PC-3 (cell line): ENCODE data around the gene RAB1A. TPM values are rescaled to one million over a fixed set of nuclear protein-coding genes. Genes with fewer than 3 reads are reported as not detected.
"Not testable (repeated sequence)": the region's sequence is repeated elsewhere in the genome, so short reads cannot be mapped to it uniquely, and the experiment has no call there.

Experiments used
- ATAC-seq: fragments of 200-7000 bp; cut with Tn5 transposase; 2 replicates; pipeline ENCODE4 v1.9.1; 2020; ENCODE audit warnings: mild to moderate bottlenecking, moderate library complexity
- BruUV-seq: library from RNA; stranded (reverse); fragments of 400-500 nt; replicated peaks from 2 replicates; lab custom pipeline; 2021; lab: Mats Ljungman, UMichigan
- CTCF ChIA-PET: fragments of 300-600 bp; sonication (Branson Sonifier 250); formaldehyde crosslinking; loops from one replicate; lab custom pipeline; 2022; ENCODE audit warnings: antibody characterized with exemption; lab: Charles Lee
- POLR2A ChIA-PET: fragments of 300-600 bp; sonication (Branson Sonifier 250); formaldehyde crosslinking; loops from one replicate; lab custom pipeline; 2022; ENCODE audit warnings: antibody characterized with exemption; ENCODE audit not compliant: unreplicated experiment; lab: Charles Lee
- DNase-seq: peaks from one replicate; pipeline ENCODE4 v3.0.0-alpha.2; 2015
- H2AFZ ChIP-seq: fragments of 300-600 bp; sonication (generic); 2 replicates; pipeline ENCODE4 v1.6.0; 2016; ENCODE audit warnings: antibody characterized with exemption, low read length
- H3F3A ChIP-seq: fragments of 300-600 bp; sonication (generic); one replicate; pipeline ENCODE4 v1.6.0; 2017; ENCODE audit warnings: antibody characterized with exemption, low read length, control low read depth, mild to moderate bottlenecking; ENCODE audit not compliant: unreplicated experiment
- H3K27ac ChIP-seq: fragments of 300-600 bp; sonication (generic); 2 replicates; pipeline ENCODE4 v1.5.1; 2016; ENCODE audit warnings: mild to moderate bottlenecking, low read length
- H3K27me3 ChIP-seq: fragments of 300-600 bp; sonication (generic); 2 replicates; pipeline ENCODE4 v1.6.1; 2016; ENCODE audit warnings: low read length, mixed read lengths
- H3K36me3 ChIP-seq: fragments of 300-600 bp; sonication (generic); 2 replicates; pipeline ENCODE4 v1.6.1; 2016; ENCODE audit warnings: low read depth, mixed run types, low read length, mixed read lengths
- H3K4me1 ChIP-seq: fragments of 300-600 bp; sonication (generic); 2 replicates; pipeline ENCODE4 v1.5.1; 2016; ENCODE audit warnings: low read length; ENCODE audit not compliant: insufficient read depth
- H3K4me2 ChIP-seq: fragments of 300-600 bp; sonication (generic); 2 replicates; pipeline ENCODE4 v1.6.0; 2016; ENCODE audit warnings: low read length
- H3K4me3 ChIP-seq: fragments of 300-600 bp; sonication (generic); 2 replicates; pipeline ENCODE4 v1.5.1; 2016; ENCODE audit warnings: mild to moderate bottlenecking, low read length, mixed read lengths
- H3K79me2 ChIP-seq: fragments of 300-600 bp; sonication (generic); 2 replicates; pipeline ENCODE4 v1.6.1; 2017; ENCODE audit warnings: low read length, mixed read lengths
- H3K9ac ChIP-seq: fragments of 300-600 bp; sonication (generic); 2 replicates; pipeline ENCODE4 v1.6.0; 2016; ENCODE audit warnings: mild to moderate bottlenecking, low read length
- H3K9me2 ChIP-seq: fragments of 300-600 bp; sonication (generic); replicated peaks from 2 replicates; pipeline ENCODE4 v1.6.1; 2016; ENCODE audit warnings: mixed run types, low read length, mixed read lengths
- H3K9me3 ChIP-seq: fragments of 300-600 bp; sonication (generic); 2 replicates; pipeline ENCODE4 v1.6.1; 2016; ENCODE audit warnings: low read length, mixed read lengths
- H4K20me1 ChIP-seq: fragments of 300-600 bp; sonication (generic); 2 replicates; pipeline ENCODE4 v1.6.1; 2016; ENCODE audit warnings: low read length, mixed read lengths
- EZH2 ChIP-seq: fragments of 300-600 bp; sonication (generic); IDR thresholded peaks from one replicate; pipeline ENCODE4 v1.6.1; 2017; ENCODE audit warnings: antibody characterized with exemption, mild to moderate bottlenecking, low read length; ENCODE audit not compliant: unreplicated experiment
- EZH2phosphoT487 ChIP-seq: fragments of 300-600 bp; sonication (generic); IDR thresholded peaks from 2 replicates; pipeline ENCODE4 v1.6.1; 2018; ENCODE audit warnings: mild to moderate bottlenecking, antibody characterized with exemption, low read length, borderline replicate concordance
- intact Hi-C: fragments of 100-400 bp; cut with micrococcal nuclease; formaldehyde crosslinking; loops from 2 replicates; pipeline ENCODE4 v1.9.0; 2023
- total RNA-seq: library from RNA; depleted of rRNA; stranded (reverse); fragments of >200 nt; gene quantifications from 2 replicates; pipeline ENCODE4 v1.2.3, GENCODE V29; 2014
- TF ChIP-seq, protein P1 (sequence below): fragments of 300-600 bp; sonication (generic); conservative IDR thresholded peaks from 2 replicates; pipeline ENCODE4 v1.5.1; 2017; ENCODE audit warnings: antibody characterized with exemption, low read depth, mild to moderate bottlenecking, low read length

RAB1A gene
- total RNA-seq, 1 experiment from 2014 or later, result 96.9 TPM

- POLR2A ChIA-PET, result interaction anchor here (0.6 to 0.7 kb wide), 2 partner anchors 37 to 41 kb away, joined by 3 read pairs; no protein-coding TSS in a partner anchor
- H3K4me2 ChIP-seq, result no peak overlapping the region
- H3K27ac ChIP-seq, result no peak overlapping the region
- no peaks in the 10 kb centered on the region for H3K27me3 ChIP-seq
- H3K9ac ChIP-seq, result no peak overlapping the region
- no peak for DNase-seq
- no peak overlapping the region for H3K4me3 ChIP-seq
- peaks cover 2% of the 10 kb centered on the region for H4K20me1 ChIP-seq
- H3K9me3 ChIP-seq, result no peaks in the 10 kb centered on the region
- BruUV-seq, result no TSS peak
- H3K9me2 ChIP-seq, result no peaks in the 10 kb centered on the region
- CTCF ChIA-PET, result interaction anchor here (0.9 kb wide), 1 partner anchor 8 kb away, joined by 3 read pairs; no protein-coding TSS in a partner anchor
- no peak overlapping the region for H2AFZ ChIP-seq
- no peaks in the 10 kb centered on the region for H3F3A ChIP-seq
- no peaks in the 10 kb centered on the region for H3K36me3 ChIP-seq
- H3K4me1 ChIP-seq, result peaks cover 4% of the 10 kb centered on the region; the same call in 1 of the 2 replicates
- TF ChIP-seq, protein P1, sequence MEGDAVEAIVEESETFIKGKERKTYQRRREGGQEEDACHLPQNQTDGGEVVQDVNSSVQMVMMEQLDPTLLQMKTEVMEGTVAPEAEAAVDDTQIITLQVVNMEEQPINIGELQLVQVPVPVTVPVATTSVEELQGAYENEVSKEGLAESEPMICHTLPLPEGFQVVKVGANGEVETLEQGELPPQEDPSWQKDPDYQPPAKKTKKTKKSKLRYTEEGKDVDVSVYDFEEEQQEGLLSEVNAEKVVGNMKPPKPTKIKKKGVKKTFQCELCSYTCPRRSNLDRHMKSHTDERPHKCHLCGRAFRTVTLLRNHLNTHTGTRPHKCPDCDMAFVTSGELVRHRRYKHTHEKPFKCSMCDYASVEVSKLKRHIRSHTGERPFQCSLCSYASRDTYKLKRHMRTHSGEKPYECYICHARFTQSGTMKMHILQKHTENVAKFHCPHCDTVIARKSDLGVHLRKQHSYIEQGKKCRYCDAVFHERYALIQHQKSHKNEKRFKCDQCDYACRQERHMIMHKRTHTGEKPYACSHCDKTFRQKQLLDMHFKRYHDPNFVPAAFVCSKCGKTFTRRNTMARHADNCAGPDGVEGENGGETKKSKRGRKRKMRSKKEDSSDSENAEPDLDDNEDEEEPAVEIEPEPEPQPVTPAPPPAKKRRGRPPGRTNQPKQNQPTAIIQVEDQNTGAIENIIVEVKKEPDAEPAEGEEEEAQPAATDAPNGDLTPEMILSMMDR, result no peak
- no peak for ATAC-seq
- intact Hi-C loops, result no loop called here
- H3K79me2 ChIP-seq, result peaks cover 8% of the 10 kb centered on the region
Observed at GRCh38 chr2:65134158-65134557, 4.3 kb upstream of the RAB1A start.

DNA sequence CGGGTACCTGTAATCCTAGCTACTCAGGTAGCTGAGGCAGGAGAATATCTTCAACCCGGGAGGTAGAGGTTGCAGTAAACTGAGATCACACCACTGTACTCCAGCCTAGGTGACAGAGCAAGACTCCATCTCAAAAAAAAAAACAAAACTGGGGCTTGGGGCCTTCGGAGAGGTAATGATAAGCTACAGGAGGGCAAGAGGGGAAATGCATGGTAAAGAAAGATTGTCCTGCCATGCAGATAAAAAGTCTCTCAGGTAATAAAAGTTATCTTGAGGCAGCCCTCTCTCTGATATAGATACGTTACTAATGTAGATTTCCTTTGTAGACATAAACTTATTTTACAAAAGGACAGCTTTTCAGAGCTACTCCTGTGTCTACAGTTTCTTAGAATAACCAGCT lies 3.7 kb upstream of the RAB1A start:
- ChIA-PET POLR2A (interaction anchor here (0.6 kb wide), 1 partner anchor 37 kb away, joined by 3 read pairs; no protein-coding TSS in a partner anchor), CTCF (interaction anchor here (0.6 to 0.9 kb wide), 2 partner anchors 9 to 35 kb away, joined by 3 read pairs; no protein-coding TSS in a partner anchor)
- Histone ChIP-seq H3K4me3 (no peak overlapping the region), H3K4me2 (no peak overlapping the region), H3K36me3 (no peaks in the 10 kb centered on the region), H3K79me2 (peaks cover 13% of the 10 kb centered on the region), H2AFZ (no peak overlapping the region), H3K9me3 (no peaks in the 10 kb centered on the region), H3K9me2 (no peaks in the 10 kb centered on the region), H3K4me1 (peaks cover 4% of the 10 kb centered on the region; the same call in 1 of the 2 replicates), H3F3A (no peaks in the 10 kb centered on the region), H3K27me3 (no peaks in the 10 kb centered on the region), H3K27ac (no peak overlapping the region), H3K9ac (no peak overlapping the region), H4K20me1 (peaks cover 7% of the 10 kb centered on the region)
- no TSS peak for BruUV-seq
- no peak for TF ChIP-seq EZH2phosphoT487
- TF ChIP-seq, protein P1, result no peak
- no peak for TF ChIP-seq EZH2
- no peak for ATAC-seq
- intact Hi-C loops, result no loop called here
- DNase-seq, result no peak

- H2AFZ ChIP-seq, H3K36me3 ChIP-seq, BruUV-seq, POLR2A ChIA-PET, H3K9ac ChIP-seq, H3K27ac ChIP-seq, H3F3A ChIP-seq, H3K9me2 ChIP-seq, ATAC-seq, H3K4me3 ChIP-seq, H3K9me3 ChIP-seq, intact Hi-C loops, DNase-seq, H3K4me2 ChIP-seq, H3K27me3 ChIP-seq: not testable (repeated sequence)
- Histone ChIP-seq H3K4me1 (peaks cover 11% of the 10 kb centered on the region), H3K79me2 (peaks cover 20% of the 10 kb centered on the region), H4K20me1 (peaks cover 14% of the 10 kb centered on the region)
- CTCF ChIA-PET, result interaction anchor here (0.6 kb wide), 1 partner anchor 478 kb away, joined by 3 read pairs; no protein-coding TSS in a partner anchor
Observed at GRCh38 chr2:65132930-65133329, 3.0 kb upstream of the RAB1A start.
